GM18511 (cell line): Measurements from ENCODE around the gene ADAMTS9.
"Not testable (repeated sequence)": the region's sequence is repeated elsewhere in the genome, so short reads cannot be mapped to it uniquely, and the experiment has no call there.

Source experiments
- ATAC-seq: cut with Tn5 transposase; IDR thresholded peaks from one replicate; pipeline ENCODE4 v1.9.1; 2021; ENCODE audit warnings: mild to moderate bottlenecking, moderate library complexity; ENCODE audit not compliant: unreplicated experiment

The ADAMTS9 gene

DNA sequence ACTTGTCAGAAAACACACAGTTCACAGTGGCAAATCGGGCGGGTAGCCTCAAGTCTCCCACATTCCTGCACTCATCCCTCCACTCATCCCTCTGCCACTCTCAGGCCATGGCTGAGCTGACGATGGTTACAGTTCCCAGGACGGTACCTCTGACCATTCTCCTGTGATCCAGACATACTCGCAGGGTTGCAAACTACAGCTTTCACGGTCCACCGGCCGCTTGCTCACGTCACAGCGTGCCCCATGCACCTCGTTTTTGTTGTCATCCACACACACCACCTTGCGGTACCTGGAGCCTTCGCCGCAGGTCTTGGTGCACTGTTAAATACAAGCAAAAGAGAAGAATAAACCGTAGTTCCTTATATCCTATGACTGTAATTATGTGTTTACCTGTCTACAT, 137.1 kb downstream of the ADAMTS9 start:
- ATAC-seq: no peak

- ATAC-seq: no peak
Measured at GRCh38 chr3:64549869-64550268, 137.9 kb downstream of the ADAMTS9 start.

GRCh38 chr3:64548200-64548889, 139.5 kb downstream of the ADAMTS9 start:
- ATAC-seq: no peak

- ATAC-seq: no peak
Measured at GRCh38 chr3:64546856-64547255, 140.9 kb downstream of the ADAMTS9 start.

GRCh38 chr3:64545239-64545638, 142.6 kb downstream of the ADAMTS9 start:
- not testable (repeated sequence) for ATAC-seq

- ATAC-seq: no peak
Measured at GRCh38 chr3:64541803-64542202, 146.0 kb downstream of the ADAMTS9 start.

GRCh38 chr3:64539451-64540196, 148.2 kb downstream of the ADAMTS9 start:
- no peak for ATAC-seq

DNA sequence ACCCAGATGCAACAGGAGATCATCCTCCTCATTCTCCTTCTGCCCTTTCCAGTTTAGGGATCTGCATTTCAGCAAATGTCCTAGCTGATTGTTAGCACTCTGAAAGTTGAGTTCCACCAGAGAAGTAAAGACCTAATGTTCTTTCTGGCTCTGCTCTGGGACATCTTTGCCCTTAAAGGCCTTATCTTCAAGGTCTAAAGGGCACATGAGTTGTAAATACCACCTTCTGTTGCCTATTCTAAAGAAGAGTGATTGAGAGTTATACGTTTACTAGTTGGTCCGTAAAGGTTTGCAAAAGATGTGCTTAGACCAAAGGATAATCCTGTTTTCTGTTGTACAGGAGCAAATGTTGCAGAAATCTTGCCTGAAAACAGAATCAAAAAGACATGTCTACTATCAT, 151.6 kb downstream of the ADAMTS9 start:
- no peak for ATAC-seq

- peak; percentile 99 for ATAC-seq
Measured at GRCh38 chr3:64533617-64534317, 154.0 kb downstream of the ADAMTS9 start.

DNA sequence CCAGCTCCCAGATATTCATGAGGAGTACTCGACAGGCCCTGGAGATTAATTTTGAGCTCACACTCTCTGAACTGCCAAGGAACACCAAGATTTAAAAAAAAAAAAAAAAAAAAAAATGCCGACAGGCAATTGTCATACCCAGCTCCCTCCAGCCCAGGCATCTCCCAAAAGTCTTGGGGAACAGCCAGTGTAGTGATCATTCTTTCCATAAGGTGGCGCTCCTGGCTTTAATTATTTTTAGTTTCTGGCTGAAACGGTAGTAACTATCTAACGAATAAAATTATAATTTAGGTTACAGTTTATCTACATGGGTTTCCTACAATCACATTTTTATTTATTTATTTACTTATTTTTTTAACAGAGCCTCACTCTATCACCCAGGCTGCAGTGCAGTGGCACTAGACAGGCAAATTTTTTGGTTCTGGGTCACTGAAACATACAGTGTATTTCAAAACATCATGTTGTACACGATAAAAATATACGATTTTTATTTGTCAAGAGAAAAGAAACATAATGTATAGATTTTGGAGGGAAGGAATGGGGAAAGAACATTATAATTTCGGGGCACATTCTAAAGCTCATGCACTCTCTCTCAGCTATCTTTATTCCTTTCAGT, 157.3 kb downstream of the ADAMTS9 start:
- ATAC-seq: no peak

DNA sequence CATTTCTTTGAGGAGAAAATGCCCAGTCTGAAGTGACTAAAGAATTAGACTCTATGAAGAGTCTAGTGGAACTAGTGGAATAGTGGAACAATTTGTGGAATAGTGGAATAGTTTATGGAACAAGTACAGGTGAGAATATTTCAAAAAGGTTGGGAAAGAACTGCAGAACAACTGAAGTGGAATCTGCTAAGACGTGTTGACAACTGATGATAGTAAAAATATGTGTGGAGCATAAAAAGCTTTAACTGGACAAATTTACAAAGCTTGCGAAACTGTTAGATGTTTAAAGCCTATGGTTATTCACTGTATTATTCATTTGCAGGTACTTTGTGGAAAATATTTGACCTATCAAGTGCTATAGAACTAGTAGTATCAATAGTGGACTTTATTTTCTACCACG, 164.5 kb downstream of the ADAMTS9 start:
- ATAC-seq: no peak

DNA sequence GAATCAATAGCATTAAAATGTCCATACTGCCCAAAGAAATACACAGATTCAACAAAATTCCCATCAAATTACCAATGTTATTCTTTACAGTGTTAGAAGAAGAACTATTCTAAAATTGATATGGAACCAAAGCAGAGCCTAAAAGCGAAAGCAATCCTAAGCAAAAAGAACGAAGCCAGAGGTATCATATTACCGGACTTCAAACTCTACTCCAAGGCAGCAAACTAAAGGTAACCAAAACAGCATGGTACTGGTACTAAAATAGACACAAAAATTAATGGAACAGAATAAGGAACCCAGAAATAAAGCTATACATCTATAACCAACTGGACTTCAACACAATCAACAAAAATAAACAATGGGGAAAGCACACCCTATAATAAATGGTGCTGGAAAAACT, 167.5 kb downstream of the ADAMTS9 start:
- no peak for ATAC-seq

DNA sequence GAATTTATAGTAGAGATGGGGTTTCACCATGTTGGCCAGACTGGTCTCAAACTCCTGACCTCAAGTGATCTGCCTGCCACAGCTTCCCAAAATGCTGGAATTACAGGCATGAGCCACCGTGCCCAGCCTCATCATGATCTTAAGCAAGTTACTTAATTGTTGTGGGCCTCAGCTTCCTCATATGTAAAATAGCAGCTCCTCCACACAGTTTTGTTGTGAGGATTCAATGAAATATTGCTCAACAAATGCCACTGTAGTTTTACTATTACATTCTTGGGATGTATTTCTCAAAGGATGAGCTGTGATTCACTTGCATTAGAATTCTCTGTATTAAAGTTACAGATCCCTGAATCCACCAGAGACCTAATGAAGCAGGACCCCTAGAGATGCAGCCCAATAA, 168.8 kb downstream of the ADAMTS9 start:
- no peak for ATAC-seq

- ATAC-seq: no peak
Measured at GRCh38 chr3:64518496-64518895, 169.3 kb downstream of the ADAMTS9 start.

DNA sequence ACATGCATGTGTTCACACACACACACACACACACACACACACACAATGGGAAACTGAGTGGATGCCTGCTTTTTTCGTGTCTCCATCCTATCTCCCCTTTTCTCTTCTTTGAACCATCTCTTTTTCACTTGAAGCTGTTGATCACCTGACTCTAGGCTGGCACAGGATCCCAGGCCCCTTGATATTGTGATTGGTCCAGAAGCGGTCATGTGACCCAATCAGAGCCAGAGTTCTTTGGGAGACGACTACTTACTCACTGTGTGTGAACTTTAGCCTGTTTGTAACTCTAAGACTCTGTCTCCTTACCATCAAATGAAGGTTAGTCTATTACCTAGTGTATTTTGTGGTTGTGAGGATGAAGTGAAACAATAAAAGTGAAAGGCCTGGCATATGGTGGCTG, 172.9 kb downstream of the ADAMTS9 start:
- no peak for ATAC-seq

DNA sequence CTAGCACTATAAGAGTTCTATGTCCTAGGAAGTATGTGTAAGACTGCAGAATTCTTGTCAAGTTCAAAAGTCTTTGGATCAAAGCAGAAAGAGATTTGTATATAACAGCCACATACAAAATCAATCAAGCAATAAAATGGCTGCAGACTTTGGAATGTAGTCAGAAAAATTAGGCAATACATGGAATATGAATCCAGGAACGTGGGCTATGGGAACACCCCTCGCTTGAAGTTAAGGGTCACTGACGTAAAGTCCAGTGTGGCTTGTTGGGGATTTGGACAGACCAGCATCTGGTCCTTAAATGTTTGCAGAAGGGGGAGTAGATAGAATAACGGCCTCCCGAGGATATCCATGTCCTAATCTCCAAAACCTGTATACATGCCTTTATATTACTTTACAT, 178.6 kb downstream of the ADAMTS9 start:
- no peak for ATAC-seq

DNA sequence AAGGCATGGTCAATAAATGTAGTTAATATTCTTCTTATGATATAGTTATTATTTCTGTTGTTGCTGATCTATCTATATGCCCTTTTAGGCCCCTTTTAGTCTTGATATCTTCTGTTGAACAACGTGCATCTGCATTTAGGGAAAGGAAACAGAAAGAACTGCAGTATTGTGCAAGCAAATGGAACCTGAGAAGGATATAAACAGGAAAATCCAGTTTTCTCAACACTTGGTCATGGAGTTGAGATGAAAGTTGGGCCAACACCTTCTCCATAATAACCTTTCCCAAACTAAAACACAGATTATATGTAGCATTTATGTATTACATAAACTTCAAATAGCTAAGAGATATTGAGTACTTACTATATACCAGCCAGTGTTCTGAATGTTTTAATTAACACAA, 179.7 kb downstream of the ADAMTS9 start:
- ATAC-seq: no peak

DNA sequence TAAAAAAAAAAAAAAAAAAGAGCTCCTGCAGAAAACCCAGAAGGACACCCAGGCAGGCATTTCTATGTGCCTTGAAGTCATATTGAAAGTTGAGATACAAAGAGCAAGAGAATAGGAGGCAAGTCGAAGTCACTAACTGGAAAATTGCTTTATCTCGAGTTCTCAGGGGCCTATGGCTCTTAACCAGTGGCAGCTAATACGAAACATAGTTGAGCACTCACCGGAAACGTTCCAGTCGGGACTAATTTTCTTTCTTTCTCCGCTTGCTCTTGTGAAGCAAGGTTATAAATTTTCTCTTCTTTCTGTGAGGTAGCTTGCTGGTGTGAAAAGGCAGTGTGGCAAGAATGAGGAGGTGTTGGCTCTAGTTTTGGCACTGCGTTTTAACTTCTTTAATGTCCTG, 181.5 kb downstream of the ADAMTS9 start:
- ATAC-seq: no peak

DNA sequence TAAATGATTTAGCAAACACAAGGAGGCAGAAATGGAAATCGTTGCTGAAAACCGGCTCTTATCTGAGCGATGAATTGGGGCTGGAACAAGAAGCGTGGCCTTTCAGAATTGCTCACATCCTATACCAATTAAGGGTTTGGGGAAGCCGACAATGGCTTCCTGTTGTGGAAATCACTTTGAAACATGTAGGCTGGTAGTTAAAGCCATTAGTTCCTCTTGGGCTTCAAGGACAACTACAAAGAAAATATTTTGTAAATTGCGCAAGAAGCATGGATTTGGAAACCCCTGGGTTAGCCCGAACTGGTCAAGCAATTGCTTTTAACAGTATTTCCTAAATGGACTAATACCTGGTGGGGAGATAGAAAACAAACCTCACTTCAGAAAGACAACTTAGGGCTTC, 182.4 kb downstream of the ADAMTS9 start:
- ATAC-seq: no peak

DNA sequence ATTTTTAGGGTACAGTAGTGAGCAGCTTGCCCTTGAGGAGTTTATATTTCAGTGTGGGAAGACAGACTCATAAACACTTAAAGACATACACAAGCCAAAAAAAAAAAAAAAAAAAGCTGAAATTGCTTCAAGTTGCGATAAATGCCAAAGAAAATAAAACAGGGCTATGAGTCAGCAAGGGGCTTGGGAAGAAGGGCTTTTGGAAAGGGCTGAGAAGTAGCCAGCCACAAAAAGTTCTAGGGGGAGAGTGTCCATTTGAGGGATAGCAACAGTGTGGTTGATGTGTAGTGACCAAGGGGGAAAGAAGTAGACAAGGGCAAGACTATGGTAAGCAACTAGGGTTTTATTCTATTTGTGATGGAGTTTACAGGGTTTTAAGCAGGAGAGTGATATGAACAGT, 185.5 kb downstream of the ADAMTS9 start:
- ATAC-seq: no peak

DNA sequence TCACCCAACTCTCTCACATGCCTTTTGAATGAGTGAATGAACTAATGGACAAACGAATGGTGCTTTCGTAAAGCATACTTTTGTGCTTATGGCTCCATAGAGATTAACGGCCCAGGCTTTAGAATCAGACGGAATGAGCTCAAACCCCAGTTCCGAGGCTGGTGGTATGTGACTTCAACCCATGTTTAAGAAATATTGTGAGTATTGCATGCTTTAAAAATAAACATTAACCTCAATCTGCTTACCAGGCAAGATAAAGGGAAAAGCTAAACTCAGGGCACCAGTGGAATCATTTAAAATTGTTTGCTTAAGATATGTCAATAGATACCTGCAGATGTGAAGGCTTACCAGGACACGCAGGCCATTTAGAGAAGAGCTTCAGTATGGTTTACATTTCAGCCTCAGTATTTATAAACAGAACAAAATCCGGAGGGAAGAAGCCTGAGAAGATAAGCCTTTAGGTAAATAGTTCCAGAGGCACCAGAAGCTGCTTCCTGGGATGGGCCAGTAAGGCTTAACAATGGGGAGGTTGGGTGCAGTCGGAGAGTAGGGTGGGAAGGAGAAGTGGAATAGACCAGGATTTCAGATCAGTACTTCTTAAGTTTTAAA, 186.4 kb downstream of the ADAMTS9 start:
- ATAC-seq: no peak
